ENCODE data around the gene CHSY1. TPM values are rescaled to one million over a fixed set of nuclear protein-coding genes. Genes with fewer than 3 reads are reported as not detected.
A peak's percentile ranks its signal among the peaks of the same experiment; 100 is the strongest.
"Not testable (repeated sequence)": the region's sequence is repeated elsewhere in the genome, so short reads cannot be mapped to it uniquely, and the experiment has no call there.

The CHSY1 gene
- total RNA-seq, 1 experiment from 2014 or later, result 59.1 TPM

DNA sequence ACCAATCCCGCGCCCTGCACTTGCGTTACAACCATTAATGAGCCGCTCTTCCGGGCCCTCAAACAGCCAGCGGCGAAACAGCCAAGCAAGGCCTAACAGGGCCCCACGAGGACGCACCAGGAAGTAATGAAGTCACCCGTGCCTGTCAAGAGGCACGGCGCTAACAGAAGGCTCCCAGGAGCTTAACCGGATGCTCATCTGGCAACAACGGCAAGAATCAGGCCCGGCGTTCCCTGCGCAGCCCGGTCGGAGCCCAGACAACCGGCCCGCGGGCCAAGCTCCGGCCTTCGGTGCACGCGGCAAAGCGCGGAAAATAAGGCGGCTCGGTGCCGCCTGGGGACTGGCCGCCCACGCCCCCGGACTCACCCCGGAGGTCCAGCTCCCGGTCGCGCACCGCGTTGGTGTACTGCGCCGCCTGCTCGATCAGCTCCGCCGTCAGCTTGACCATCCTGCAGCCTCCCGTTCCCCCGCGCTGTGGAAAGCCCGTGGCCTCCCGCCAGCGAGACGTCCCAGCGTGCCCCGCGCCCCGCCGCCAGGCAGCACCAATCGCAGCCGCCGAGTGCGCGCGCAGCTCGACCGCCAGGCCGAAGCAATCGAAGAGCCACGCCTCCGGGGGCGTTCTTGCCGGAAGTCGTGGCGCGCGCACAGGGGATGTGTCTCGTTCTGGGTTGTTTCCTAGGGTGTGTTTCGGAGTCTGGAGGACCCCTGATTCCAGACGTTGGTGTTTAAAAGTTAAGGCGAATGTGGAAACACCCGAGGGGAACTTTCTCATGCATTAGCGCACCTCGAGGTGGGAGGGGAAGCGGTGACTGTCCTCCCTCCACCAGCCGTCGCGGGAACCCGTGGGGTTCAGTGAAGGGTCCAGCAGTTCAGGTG is 43.1 kb upstream of the CHSY1 start, which contains the start of gene SNRPA1 (continued):
- TF ChIP-seq, protein P1, sequence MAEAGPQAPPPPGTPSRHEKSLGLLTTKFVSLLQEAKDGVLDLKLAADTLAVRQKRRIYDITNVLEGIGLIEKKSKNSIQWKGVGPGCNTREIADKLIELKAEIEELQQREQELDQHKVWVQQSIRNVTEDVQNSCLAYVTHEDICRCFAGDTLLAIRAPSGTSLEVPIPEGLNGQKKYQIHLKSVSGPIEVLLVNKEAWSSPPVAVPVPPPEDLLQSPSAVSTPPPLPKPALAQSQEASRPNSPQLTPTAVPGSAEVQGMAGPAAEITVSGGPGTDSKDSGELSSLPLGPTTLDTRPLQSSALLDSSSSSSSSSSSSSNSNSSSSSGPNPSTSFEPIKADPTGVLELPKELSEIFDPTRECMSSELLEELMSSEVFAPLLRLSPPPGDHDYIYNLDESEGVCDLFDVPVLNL (CRISPR knock-in tag; IDR thresholded peaks at IDR 0.05; ENCODE audit: borderline replicate concordance, low read depth), result peak; percentile 82
- TF ChIP-seq SP1 (CRISPR knock-in tag; conservative IDR thresholded peaks at IDR 0.05), result peak; percentile 99

DNA sequence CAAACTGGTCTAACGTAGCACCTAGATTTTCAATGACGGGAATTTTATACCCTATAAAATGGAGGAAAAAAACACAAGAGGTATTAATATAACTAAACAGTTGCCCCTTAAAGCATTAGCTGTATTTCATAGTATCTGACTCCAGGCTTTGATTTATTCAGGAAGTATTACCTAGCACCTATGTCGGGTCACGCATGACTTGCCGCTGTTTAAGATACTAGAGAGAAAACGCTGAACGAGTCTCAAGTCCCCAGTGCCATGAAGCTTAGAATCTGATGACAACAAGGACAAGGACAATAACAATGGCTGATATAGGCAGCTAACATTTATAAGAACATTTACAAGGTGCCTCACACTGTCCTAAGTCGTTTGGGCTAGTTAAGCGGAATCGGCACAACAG is 41.3 kb upstream of the CHSY1 start:
- DNase-seq (ENCODE audit: low spot score), result no peak
- Mint-ChIP-seq H3K4me3 (peak overlapping the region; percentile 96), H3K4me1 (peaks cover 17% of the 10 kb centered on the region), H3K27ac (peak overlapping the region; percentile 67), H3K27me3 (ENCODE audit: low read depth) (no peaks in the 10 kb centered on the region; the same call in 1 of the 2 replicates), H3K9me3 (no peaks in the 10 kb centered on the region), H3K36me3 (peaks cover 29% of the 10 kb centered on the region)
- ATAC-seq, result no peak
- ChIA-PET CTCF (interaction anchor here (0.6 to 1.3 kb wide), 4 partner anchors 18 to 201 kb away, joined by 3 read pairs; partner anchors contain the start of gene CHSY1), POLR2A (no interaction called here)
- TF ChIP-seq, protein P1 (CRISPR knock-in tag; IDR thresholded peaks at IDR 0.05; ENCODE audit: borderline replicate concordance, low read depth), result no peak
- TF ChIP-seq, protein P2, sequence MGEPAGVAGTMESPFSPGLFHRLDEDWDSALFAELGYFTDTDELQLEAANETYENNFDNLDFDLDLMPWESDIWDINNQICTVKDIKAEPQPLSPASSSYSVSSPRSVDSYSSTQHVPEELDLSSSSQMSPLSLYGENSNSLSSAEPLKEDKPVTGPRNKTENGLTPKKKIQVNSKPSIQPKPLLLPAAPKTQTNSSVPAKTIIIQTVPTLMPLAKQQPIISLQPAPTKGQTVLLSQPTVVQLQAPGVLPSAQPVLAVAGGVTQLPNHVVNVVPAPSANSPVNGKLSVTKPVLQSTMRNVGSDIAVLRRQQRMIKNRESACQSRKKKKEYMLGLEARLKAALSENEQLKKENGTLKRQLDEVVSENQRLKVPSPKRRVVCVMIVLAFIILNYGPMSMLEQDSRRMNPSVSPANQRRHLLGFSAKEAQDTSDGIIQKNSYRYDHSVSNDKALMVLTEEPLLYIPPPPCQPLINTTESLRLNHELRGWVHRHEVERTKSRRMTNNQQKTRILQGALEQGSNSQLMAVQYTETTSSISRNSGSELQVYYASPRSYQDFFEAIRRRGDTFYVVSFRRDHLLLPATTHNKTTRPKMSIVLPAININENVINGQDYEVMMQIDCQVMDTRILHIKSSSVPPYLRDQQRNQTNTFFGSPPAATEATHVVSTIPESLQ (CRISPR knock-in tag; IDR thresholded peaks at IDR 0.05), result no peak
- TF ChIP-seq ZNF423 (CRISPR knock-in tag; IDR thresholded peaks at IDR 0.05), result no peak

DNA sequence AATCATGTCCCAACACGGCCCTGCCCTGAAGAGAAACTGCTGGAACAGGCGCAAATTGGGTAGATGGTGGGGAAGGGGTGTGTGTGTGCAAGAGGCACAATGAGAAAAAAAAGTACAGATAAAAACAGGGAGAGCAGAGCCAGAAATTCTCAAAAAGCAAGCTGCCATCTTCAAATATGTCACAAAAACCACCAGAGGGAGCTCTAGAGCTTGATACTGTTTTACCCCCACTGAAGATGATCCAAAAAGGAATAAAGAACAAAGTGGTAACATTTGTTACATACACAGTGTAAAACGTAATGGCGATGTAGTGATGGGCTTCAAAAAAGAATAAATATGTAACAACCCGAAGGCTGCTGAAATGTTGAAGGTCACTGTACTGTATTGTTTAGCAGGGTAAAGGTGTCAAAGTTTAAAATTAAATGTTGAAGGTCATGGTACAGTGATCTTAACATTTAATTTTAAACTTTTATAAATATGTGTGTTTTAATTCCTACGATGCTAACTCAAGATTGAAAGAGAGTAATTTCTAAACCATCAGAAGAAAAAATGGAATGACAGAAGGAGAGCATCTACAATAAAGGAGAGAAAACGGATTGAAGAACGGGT is 37.2 kb upstream of the CHSY1 start:
- H3K27me3 Mint-ChIP-seq (ENCODE audit: low read depth), result no peaks in the 10 kb centered on the region
- CTCF ChIA-PET, result interaction anchor here (0.5 to 2.2 kb wide), 33 partner anchors 11 to 435 kb away, joined by 3 to 15 read pairs (median 3); partner anchors contain the start of genes TARS3 and TM2D3
- peaks cover 65% of the 10 kb centered on the region for H3K36me3 Mint-ChIP-seq
- POLR2A ChIA-PET, result no interaction called here
- TF ChIP-seq, protein P3, sequence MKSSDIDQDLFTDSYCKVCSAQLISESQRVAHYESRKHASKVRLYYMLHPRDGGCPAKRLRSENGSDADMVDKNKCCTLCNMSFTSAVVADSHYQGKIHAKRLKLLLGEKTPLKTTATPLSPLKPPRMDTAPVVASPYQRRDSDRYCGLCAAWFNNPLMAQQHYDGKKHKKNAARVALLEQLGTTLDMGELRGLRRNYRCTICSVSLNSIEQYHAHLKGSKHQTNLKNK (CRISPR knock-in tag; IDR thresholded peaks at IDR 0.05), result no peak
- TF ChIP-seq, protein P4, sequence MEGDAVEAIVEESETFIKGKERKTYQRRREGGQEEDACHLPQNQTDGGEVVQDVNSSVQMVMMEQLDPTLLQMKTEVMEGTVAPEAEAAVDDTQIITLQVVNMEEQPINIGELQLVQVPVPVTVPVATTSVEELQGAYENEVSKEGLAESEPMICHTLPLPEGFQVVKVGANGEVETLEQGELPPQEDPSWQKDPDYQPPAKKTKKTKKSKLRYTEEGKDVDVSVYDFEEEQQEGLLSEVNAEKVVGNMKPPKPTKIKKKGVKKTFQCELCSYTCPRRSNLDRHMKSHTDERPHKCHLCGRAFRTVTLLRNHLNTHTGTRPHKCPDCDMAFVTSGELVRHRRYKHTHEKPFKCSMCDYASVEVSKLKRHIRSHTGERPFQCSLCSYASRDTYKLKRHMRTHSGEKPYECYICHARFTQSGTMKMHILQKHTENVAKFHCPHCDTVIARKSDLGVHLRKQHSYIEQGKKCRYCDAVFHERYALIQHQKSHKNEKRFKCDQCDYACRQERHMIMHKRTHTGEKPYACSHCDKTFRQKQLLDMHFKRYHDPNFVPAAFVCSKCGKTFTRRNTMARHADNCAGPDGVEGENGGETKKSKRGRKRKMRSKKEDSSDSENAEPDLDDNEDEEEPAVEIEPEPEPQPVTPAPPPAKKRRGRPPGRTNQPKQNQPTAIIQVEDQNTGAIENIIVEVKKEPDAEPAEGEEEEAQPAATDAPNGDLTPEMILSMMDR (IDR thresholded peaks at IDR 0.05), result peak; percentile 64; the same call in 1 of the 2 replicates
- TF ChIP-seq EMX1 (CRISPR knock-in tag; IDR thresholded peaks at IDR 0.05) (no peak), ZNF138 (CRISPR knock-in tag; conservative IDR thresholded peaks at IDR 0.05) (no peak), MXD4 (CRISPR knock-in tag; IDR thresholded peaks at IDR 0.05; ENCODE audit: borderline replicate concordance) (no peak)
- TF ChIP-seq, protein P5, sequence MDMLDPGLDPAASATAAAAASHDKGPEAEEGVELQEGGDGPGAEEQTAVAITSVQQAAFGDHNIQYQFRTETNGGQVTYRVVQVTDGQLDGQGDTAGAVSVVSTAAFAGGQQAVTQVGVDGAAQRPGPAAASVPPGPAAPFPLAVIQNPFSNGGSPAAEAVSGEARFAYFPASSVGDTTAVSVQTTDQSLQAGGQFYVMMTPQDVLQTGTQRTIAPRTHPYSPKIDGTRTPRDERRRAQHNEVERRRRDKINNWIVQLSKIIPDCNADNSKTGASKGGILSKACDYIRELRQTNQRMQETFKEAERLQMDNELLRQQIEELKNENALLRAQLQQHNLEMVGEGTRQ (CRISPR knock-in tag; IDR thresholded peaks at IDR 0.05), result no peak
- TF ChIP-seq, protein P6, sequence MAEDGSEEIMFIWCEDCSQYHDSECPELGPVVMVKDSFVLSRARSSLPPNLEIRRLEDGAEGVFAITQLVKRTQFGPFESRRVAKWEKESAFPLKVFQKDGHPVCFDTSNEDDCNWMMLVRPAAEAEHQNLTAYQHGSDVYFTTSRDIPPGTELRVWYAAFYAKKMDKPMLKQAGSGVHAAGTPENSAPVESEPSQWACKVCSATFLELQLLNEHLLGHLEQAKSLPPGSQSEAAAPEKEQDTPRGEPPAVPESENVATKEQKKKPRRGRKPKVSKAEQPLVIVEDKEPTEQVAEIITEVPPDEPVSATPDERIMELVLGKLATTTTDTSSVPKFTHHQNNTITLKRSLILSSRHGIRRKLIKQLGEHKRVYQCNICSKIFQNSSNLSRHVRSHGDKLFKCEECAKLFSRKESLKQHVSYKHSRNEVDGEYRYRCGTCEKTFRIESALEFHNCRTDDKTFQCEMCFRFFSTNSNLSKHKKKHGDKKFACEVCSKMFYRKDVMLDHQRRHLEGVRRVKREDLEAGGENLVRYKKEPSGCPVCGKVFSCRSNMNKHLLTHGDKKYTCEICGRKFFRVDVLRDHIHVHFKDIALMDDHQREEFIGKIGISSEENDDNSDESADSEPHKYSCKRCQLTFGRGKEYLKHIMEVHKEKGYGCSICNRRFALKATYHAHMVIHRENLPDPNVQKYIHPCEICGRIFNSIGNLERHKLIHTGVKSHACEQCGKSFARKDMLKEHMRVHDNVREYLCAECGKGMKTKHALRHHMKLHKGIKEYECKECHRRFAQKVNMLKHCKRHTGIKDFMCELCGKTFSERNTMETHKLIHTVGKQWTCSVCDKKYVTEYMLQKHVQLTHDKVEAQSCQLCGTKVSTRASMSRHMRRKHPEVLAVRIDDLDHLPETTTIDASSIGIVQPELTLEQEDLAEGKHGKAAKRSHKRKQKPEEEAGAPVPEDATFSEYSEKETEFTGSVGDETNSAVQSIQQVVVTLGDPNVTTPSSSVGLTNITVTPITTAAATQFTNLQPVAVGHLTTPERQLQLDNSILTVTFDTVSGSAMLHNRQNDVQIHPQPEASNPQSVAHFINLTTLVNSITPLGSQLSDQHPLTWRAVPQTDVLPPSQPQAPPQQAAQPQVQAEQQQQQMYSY (CRISPR knock-in tag; IDR thresholded peaks at IDR 0.05), result no peak
- no peak overlapping the region for H3K27ac Mint-ChIP-seq
- H3K4me1 Mint-ChIP-seq, result peaks cover 10% of the 10 kb centered on the region
- H3K9me3 Mint-ChIP-seq, result 0 out of 2 replicates have a peak, but pooled peaks cover 4% of the 10 kb centered on the region
- no peak overlapping the region for H3K4me3 Mint-ChIP-seq
- no peak for DNase-seq (ENCODE audit: low spot score)
- 0 out of 2 replicates have a peak, but pooled peaks have one; percentile 24 for ATAC-seq

DNA sequence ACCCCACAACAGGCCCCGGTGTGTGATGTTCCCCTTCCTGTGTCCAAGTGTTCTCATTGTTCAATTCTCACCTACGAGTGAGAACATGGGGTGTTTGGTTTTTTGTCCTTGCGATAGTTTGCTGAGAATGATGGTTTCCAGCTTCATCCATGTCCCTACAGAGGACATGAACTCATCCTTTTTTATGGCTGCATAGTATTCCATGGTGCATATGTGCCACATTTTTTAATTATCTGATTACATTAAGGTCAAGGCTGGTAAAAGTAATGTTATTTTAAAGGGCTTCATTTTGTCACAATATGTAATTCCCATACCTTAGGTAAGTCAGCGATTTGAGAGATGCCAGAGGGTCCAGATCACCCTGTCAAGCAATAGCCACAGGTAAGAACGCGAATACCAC is 35.5 kb upstream of the CHSY1 start:
- H3K9me3 Mint-ChIP-seq; H3K27ac Mint-ChIP-seq; DNase-seq (ENCODE audit: low spot score); POLR2A ChIA-PET; H3K4me1 Mint-ChIP-seq; ATAC-seq; H3K4me3 Mint-ChIP-seq; H3K27me3 Mint-ChIP-seq (ENCODE audit: low read depth): not testable (repeated sequence)
- CTCF ChIA-PET, result interaction anchor here (1.0 kb wide), 1 partner anchor 10 kb away, joined by 3 read pairs; no protein-coding TSS in a partner anchor
- peaks cover 78% of the 10 kb centered on the region for H3K36me3 Mint-ChIP-seq

Data from WTC11 (cell line).